IPS DF 6.9 (cell line): ENCODE data around the gene ZBTB12.
A peak's percentile ranks its signal among the peaks of the same experiment; 100 is the strongest.
"Not testable (repeated sequence)": the region's sequence is repeated elsewhere in the genome, so short reads cannot be mapped to it uniquely, and the experiment has no call there.

Experiments used
- DNase-seq: peaks from one replicate; pipeline ENCODE4 v3.0.0-alpha.2; 2013; ENCODE audit warnings: low read depth, low spot score
- H3K27ac ChIP-seq: one replicate; pipeline ENCODE4 v1.5.1; 2013; ENCODE audit warnings: low read length, control low read depth
- H3K27me3 ChIP-seq: 2 replicates; pipeline ENCODE4 v1.6.1; 2013; ENCODE audit warnings: mild to moderate bottlenecking, low read length; ENCODE audit not compliant: control insufficient read depth, insufficient read depth
- H3K36me3 ChIP-seq: 2 replicates; pipeline ENCODE4 v1.6.1; 2013; ENCODE audit warnings: low read length; ENCODE audit not compliant: control insufficient read depth, insufficient read depth
- H3K4me1 ChIP-seq: 2 replicates; pipeline ENCODE4 v1.6.1; 2013; ENCODE audit warnings: low read length; ENCODE audit not compliant: control insufficient read depth, insufficient read depth
- H3K4me3 ChIP-seq: 2 replicates; pipeline ENCODE4 v1.5.1; 2013; ENCODE audit warnings: mild to moderate bottlenecking, low read length
- H3K9me3 ChIP-seq: 2 replicates; pipeline ENCODE4 v1.6.1; 2013; ENCODE audit warnings: low read length, inconsistent platforms; ENCODE audit not compliant: control insufficient read depth, insufficient read depth
- WGBS: extraction: QIAGEN DNeasy Blood & Tissue Kit; methylation state at CpG from one replicate; pipeline ENCODE4 v1.1.7; 2013; ENCODE audit warnings: mixed read lengths, missing lambda C conversion rate; ENCODE audit not compliant: insufficient read length, insufficient coverage; 5-methylcytosine and 5-hydroxymethylcytosine counted together

Gene ZBTB12

GRCh38 chr6:31875877-31876276, 26.0 kb downstream of the ZBTB12 start:
- H3K36me3 ChIP-seq, result peaks cover 10% of the 10 kb centered on the region
- H3K27ac ChIP-seq, result no peak overlapping the region
- H3K4me1 ChIP-seq, result no peaks in the 10 kb centered on the region; the same call in 1 of the 2 replicates
- H3K27me3 ChIP-seq, result no peaks in the 10 kb centered on the region
- H3K4me3 ChIP-seq, result no peak overlapping the region
- no CpG with 5 or more reads among the region's 5 CpGs for WGBS
- H3K9me3 ChIP-seq, result no peaks in the 10 kb centered on the region
- DNase-seq, result no peak

- no peak overlapping the region for H3K27ac ChIP-seq
- DNase-seq, result no peak
- H3K4me3 ChIP-seq, result no peak overlapping the region
- no peaks in the 10 kb centered on the region for H3K9me3 ChIP-seq
- peaks cover 5% of the 10 kb centered on the region; the same call in 1 of the 2 replicates for H3K36me3 ChIP-seq
- H3K27me3 ChIP-seq, result no peaks in the 10 kb centered on the region
- no peaks in the 10 kb centered on the region; the same call in 1 of the 2 replicates for H3K4me1 ChIP-seq
- WGBS, result no CpG with 5 or more reads among the region's 5 CpGs
Observed at GRCh38 chr6:31874836-31875572, 26.9 kb downstream of the ZBTB12 start.

- Histone ChIP-seq H3K4me3 (no peak overlapping the region), H3K36me3 (no peaks in the 10 kb centered on the region), H3K4me1 (no peaks in the 10 kb centered on the region; the same call in 1 of the 2 replicates), H3K27ac (no peak overlapping the region), H3K27me3 (no peaks in the 10 kb centered on the region), H3K9me3 (no peaks in the 10 kb centered on the region)
- no CpG with 5 or more reads among the region's 4 CpGs for WGBS
- DNase-seq, result no peak
Observed at GRCh38 chr6:31874084-31874670, 27.7 kb downstream of the ZBTB12 start.

- no CpG with 5 or more reads among the region's 9 CpGs for WGBS
- no peak for DNase-seq
- Histone ChIP-seq H3K9me3 (no peaks in the 10 kb centered on the region), H3K36me3 (no peaks in the 10 kb centered on the region), H3K27ac (no peak overlapping the region), H3K4me1 (no peaks in the 10 kb centered on the region; the same call in 1 of the 2 replicates), H3K4me3 (no peak overlapping the region), H3K27me3 (no peaks in the 10 kb centered on the region)
Observed at GRCh38 chr6:31871046-31871659, 30.7 kb downstream of the ZBTB12 start.

DNA sequence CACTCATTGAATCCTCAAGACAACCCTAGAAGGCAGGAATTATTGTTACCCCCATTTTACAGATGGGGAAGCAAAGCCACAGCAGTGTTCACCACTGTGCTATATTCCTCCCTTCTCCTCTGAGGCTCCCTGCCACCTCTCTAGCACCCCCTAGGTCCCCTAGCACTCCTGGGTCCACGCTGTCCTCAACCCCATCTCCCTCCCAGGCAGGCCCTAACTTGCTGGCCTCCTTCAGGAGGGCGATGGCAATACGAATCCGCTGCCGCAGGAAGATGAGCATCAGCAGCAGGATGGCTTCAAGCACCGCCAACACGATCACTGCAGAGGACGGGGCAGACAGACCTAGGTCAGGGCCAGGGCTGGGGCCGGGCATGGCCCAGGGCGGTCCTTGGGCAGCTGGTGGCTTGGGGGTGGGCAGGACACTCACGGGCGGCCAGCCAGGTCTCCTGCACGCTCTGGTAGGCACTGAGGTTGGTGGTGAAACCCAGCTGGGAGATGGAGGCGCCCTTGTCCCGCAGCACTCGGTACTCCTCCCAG, 31.4 kb downstream of the ZBTB12 start:
- WGBS, result no CpG with 5 or more reads among the region's 16 CpGs
- Histone ChIP-seq H3K9me3 (no peaks in the 10 kb centered on the region), H3K4me3 (no peak overlapping the region), H3K27me3 (no peaks in the 10 kb centered on the region), H3K4me1 (no peaks in the 10 kb centered on the region; the same call in 1 of the 2 replicates), H3K27ac (no peak overlapping the region), H3K36me3 (no peaks in the 10 kb centered on the region)
- DNase-seq, result no peak

GRCh38 chr6:31869343-31869742, 32.5 kb downstream of the ZBTB12 start:
- Histone ChIP-seq H3K27me3 (no peaks in the 10 kb centered on the region), H3K4me3 (no peak overlapping the region), H3K36me3 (no peaks in the 10 kb centered on the region), H3K4me1 (peaks cover 2% of the 10 kb centered on the region), H3K9me3 (no peaks in the 10 kb centered on the region), H3K27ac (no peak overlapping the region)
- WGBS, result no CpG with 5 or more reads among the region's 8 CpGs
- DNase-seq, result no peak

DNA sequence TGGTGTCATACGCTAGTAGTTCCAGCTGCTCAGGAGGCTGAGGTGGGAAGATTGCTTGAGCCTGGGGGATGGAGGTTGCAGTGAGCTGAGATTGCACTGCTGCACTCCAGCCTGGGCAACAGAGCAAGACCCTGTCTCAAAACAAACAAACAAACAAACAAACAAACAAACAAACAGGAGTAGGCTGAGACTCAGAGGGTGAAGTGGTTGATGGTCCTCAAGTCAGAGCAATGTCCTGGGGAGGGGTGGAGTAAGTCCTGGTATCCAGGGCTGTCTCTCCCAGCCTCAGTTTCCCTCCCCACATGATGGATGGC, 33.3 kb downstream of the ZBTB12 start:
- not testable (repeated sequence) for H3K27me3 ChIP-seq, H3K36me3 ChIP-seq, DNase-seq, H3K27ac ChIP-seq, H3K4me1 ChIP-seq, H3K4me3 ChIP-seq, H3K9me3 ChIP-seq
- WGBS, result no CpG with 5 or more reads among the region's 1 CpG

- no CpG with 5 or more reads among the region's 21 CpGs for WGBS
- Histone ChIP-seq H3K27me3 (no peaks in the 10 kb centered on the region), H3K4me3 (no peak overlapping the region), H3K4me1 (peaks cover 4% of the 10 kb centered on the region), H3K36me3 (no peaks in the 10 kb centered on the region), H3K27ac (no peak overlapping the region), H3K9me3 (no peaks in the 10 kb centered on the region)
- no peak for DNase-seq
Observed at GRCh38 chr6:31865205-31866118, 36.4 kb downstream of the ZBTB12 start.

GRCh38 chr6:31864818-31865204, 37.1 kb downstream of the ZBTB12 start:
- H3K9me3 ChIP-seq, result no peaks in the 10 kb centered on the region
- no CpG with 5 or more reads among the region's 8 CpGs for WGBS
- H3K4me3 ChIP-seq, result no peak overlapping the region
- no peaks in the 10 kb centered on the region for H3K27me3 ChIP-seq
- H3K36me3 ChIP-seq, result no peaks in the 10 kb centered on the region
- H3K27ac ChIP-seq, result no peak overlapping the region
- no peak for DNase-seq
- peaks cover 4% of the 10 kb centered on the region for H3K4me1 ChIP-seq

DNA sequence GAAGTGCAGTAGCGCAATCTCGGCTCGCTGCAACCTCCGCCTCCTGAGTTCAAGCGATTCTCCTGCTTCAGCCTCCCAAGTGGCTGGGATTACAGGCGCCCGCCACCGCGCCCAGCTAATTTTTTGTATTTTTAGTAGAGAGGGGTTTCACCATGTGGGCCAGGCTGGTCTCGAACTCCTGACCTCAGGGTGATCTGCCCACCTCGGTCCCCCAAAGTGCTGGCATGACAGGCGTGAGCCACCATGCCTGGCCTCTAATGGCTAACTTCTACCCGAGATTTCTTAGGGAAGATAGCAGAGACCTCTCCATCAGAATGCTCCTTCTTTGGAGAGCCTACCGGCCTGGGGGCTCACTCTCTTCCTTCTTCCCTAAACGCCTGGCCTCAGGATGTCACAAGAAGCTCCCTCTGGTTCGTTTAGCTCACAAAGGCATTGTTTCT, 37.7 kb downstream of the ZBTB12 start:
- not testable (repeated sequence) for H3K36me3 ChIP-seq, H3K27ac ChIP-seq, H3K9me3 ChIP-seq, H3K4me1 ChIP-seq, H3K27me3 ChIP-seq, DNase-seq
- H3K4me3 ChIP-seq, result peak overlapping the region; percentile 82; the same call in 1 of the 2 replicates
- WGBS, result no CpG with 5 or more reads among the region's 16 CpGs
